ENCODE data around the gene PRSS8.
"Not testable (repeated sequence)": the region's sequence is repeated elsewhere in the genome, so short reads cannot be mapped to it uniquely, and the experiment has no call there.

The PRSS8 gene

DNA sequence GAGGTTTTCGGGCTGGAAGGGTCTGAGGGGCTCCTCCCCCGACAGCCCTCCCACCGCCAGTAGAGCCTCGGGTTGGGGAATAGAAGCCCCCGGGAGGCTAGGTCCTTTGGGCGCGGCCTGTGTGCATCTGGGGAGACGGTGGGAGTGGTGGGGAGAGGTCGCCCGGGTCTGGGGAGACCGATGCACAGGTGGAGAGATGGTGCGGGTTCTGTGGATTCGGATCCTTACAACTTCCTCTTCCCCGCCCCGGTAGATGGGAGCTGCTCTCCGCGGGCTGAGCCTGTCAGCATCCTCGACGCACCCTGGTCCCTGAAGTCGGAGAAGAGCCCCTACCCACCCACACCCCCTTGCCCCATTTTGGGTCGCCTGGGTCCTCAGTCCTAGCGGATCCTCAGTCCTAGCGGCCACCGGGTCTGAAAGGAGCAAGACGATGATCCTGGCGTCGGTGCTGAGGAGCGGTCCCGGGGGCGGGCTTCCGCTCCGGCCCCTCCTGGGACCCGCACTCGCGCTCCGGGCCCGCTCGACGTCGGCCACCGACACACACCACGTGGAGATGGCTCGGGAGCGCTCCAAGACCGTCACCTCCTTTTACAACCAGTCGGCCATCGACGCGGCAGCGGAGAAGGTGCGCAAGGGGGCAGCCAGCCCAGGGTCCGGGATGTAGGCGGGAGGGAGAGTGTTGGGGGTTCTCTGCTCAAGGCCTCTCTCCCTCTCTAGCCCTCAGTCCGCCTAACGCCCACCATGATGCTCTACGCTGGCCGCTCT lies 26.6 kb downstream of the PRSS8 start:
- in situ Hi-C loops (cut with MboI; ENCODE audit: low pct_unique_long_range_greater_than_20kb, low sequenced_read_pairs) = no loop called here
- no peak for DNase-seq

DNA sequence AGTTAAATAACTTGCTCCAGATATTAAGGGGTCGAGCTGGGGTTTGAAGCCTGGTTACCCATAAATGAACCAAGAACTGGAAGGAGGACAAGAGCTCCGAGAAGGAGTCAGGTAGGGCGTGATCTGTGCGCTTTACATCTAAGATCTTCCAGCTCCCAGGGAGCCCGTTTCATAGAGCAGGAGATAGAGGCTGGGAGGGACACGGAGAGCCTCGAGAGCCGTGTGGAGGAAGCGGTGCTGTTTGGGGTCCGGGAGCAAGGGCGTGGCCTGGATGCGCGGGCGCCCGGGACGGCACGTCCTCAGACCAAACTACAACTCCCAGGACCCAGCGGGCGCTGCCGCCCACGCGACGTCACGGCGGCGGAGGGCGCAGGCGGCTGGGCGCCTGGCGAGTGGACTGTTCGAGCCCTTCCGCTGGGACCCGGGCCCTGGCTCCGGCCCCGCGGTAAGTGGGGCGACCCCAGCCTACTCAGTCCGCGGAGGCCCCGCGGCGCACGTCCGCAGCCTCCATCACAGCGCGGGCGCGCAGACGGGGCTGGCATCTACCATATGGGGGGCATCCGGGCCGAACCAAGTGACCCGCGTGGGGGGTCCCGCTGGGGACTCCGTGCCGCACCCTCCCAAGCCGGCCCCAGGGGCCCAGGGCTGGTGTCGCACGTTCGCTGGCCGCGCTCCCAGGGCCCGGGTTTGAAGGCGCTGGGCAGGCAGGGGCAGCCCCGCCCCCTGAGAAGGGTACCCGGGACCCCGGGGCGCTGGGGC lies 27.3 kb downstream of the PRSS8 start, which contains the start of gene BCKDK:
TSS of gene BCKDK (plus strand) at position 352 of the 759 bp plus-strand sequence. CDS start 838 bp downstream, outside the sequence.
- DNase-seq = peak; percentile 84

DNA sequence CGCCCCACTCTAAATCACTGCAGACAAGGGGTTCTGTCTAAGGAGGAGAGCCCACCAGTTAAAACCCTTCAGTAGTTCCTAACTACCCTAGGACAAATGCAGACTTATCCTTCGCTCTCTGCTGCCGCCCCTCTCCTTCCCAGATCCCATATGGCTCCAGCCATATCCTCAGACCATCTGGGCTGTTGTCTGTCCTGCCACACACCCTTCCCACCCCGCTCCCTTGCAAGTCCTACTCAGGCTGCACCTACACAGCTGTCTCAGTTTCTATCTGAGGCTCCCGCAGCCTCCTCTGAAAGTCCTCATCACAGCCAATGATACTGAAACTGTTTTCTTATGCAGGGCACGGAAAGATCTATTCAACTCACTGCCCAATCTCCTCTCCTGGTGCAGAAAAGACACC lies 28.1 kb downstream of the PRSS8 start:
- no peak for DNase-seq
- in situ Hi-C loops (cut with MboI; ENCODE audit: low pct_unique_long_range_greater_than_20kb, low sequenced_read_pairs) = no loop called here

More for the DNA sequence above, 27.3 kb downstream of the PRSS8 start, which contains the start of gene BCKDK:
- in situ Hi-C loops (cut with MboI; ENCODE audit: low pct_unique_long_range_greater_than_20kb, low sequenced_read_pairs) = no loop called here

DNA sequence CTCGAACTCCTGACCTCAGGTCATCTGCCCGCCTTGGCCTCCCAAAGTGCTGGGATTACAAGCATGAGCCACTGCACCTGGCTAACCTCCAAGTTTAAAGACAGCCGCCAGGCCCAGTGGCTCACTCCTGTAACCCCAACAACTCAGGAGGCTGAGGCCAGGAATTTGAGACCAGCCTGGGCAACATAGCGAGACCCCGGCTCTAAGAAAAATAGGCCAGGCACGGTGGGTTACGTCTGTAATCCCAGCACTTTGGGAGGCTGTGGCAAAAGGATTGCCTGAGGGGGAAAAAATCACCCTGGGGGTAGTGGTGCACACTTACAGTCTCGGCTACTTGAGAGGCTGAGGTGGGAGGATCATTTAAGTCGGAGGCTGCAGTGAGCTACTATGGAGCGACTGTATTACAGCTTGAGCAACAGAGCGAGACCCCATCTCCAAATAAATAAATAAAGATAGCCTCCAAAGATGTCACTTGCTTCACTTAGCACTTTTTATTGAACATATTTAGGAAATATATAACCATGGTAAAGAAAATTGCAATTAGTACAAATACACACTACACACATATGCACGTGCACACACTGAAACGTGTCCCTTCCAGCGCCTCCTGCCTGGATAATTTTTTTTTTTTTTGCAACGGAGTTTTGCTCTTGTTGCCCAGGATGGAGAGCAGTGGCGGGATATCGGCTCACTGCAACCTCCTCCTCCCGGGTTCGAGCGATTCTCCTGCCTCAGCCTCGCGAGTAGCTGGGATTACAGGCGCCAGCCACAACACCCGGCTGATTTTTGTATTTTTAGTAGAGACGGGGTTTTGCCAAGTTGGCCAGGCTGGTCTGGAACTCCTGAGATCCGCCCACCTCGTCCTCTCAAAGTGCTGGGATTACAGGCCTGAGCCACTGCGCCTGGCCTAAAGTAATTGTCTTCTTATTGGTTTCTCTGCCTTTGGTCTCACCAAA lies 28.7 kb downstream of the PRSS8 start:
- no peak for DNase-seq
- in situ Hi-C loops (cut with MboI; ENCODE audit: low pct_unique_long_range_greater_than_20kb, low sequenced_read_pairs) = no loop called here

DNA sequence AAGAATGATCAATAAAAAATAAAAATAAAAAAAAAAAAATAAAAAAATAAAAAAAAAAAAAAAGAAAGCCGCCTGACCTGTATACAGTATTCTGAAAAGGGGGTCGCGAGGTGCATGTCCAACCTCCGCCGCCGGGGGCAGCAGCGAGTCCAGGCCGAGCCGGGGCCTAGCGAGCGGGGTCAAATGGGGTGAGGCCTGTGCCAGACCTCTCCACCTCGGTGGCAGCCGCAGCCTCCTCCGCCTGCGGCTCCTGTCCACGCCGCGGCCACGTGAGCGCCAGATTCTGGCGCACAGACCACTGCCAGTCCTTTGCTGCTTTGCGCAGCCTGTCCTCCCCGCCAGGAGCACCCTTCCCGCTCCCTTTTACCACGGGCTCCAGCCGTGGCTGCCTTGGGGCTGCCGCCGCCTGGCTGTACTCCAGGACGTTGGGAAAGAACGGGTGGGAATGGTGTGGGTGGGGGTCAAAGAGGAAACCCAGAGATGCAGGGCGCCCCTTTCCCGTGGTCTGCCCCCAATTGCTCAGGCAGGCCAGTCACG lies 29.8 kb downstream of the PRSS8 start:
- peak; percentile 89 for DNase-seq
- in situ Hi-C loops (cut with MboI; ENCODE audit: low pct_unique_long_range_greater_than_20kb, low sequenced_read_pairs) = no loop called here

DNA sequence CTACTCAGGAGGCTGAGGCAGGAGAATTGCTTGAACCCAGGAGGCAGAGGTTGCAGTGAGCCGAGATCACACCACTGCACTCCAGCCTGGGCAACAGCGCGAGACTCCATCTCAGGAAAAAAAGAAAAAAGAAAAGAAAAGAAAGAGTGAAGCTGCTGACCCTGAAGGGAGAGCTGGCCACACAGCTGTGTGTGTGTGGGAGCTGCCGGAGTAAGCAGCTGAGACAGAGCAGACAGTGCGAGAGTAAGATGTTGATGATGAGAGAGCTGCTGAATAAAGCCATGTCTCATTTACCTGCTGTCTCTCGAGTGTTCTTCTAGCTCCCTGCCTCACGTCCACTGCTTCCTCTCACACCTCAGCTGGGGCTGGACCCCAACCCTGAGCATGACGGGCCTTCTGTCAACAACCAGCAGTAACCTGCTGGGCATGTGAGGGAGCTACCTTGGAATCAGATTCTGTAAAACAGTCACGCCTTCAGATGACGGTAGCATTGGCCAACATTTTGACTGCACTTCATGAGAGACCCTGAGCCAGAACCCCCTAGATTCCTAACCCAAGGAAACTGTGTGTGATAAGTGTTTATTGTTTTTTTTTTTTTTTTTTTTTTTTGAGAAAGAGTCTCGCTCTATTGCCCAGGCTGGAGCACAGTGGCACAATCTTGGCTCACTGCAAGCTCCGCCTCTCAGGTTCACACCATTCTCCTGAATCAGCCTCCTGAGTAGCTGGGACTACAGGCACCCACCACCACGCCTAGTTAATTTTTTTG lies 34.5 kb downstream of the PRSS8 start:
- in situ Hi-C loops (cut with MboI; ENCODE audit: low pct_unique_long_range_greater_than_20kb, low sequenced_read_pairs); DNase-seq: not testable (repeated sequence)

DNA sequence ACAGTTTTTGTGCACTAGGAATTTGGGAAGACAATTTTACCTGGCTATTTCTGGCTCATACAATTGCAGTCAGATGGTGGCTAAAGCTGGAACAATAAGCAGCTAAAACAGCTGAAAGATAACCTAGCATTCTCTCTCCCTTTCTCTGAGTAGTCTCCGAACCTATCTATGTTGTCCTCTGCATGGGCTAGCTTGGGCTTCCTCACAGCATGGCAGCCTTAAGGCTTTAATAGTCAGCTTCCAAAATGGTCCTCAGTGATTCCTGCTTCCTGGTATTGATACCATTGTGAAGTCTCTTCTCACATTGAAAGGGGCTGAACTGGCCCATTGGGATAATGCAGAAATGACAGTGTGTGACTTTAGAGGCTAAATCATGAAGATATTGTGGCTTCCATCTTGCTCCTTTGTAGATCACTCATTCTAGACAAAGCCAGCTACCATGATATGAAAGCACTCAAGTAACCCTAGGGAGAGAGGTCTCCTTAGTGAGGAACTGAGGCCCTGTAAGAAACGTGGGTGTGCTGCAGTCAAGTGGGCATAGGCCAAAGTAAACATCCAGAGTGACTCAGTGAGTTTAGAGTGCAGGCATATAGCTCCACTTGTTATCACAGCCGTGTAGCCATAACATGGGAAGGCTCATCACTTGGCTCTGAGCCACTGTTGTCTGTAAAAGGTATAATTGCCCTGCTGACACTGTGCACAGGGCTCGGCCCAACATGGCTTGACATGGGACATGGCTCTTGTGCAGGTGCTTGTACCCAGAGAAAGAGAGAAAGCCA lies 35.5 kb downstream of the PRSS8 start:
- in situ Hi-C loops (cut with MboI; ENCODE audit: low pct_unique_long_range_greater_than_20kb, low sequenced_read_pairs) = no loop called here
- no peak for DNase-seq

DNA sequence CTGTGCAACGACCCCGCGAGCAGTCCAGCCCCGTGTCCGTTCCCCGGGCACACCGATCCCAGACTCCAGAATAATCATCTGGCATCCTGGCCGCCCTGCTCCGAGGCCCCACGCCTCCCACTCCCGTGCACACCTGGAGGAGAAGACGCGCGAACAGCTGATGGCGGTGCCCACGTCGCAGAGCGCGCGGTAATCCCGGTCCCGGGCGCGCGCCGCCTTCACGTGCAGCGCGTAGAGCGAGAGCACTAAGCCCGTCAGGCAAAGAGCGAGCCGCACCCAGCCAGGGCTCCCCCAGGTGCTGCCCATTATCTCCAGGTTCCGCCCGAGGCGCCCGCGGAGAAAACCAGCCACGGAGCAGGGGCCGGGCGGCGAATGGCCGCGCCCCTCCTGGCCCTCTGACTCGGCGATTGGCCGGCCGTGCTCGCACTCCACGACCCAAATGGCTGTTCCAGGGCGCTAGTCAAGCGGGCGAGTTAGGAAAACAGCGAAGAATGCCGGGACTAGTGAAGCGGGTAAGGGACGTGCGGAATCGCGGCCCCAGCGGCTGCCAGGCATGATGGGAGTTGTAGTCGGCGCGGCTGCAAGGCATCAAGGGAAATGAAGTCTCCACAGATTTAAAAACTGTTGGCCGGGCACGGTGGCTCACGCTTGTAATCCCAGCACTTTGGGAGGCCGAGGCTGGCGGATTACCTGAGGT lies 41.0 kb downstream of the PRSS8 start, which contains the start of gene VKORC1:
TSS of gene VKORC1 (minus strand) at position 374 of the 697 bp plus-strand sequence. CDS start at position 306, 68 bp downstream.
- in situ Hi-C loops (cut with MboI; ENCODE audit: low pct_unique_long_range_greater_than_20kb, low sequenced_read_pairs) = no loop called here
- DNase-seq = peak; percentile 98

DNA sequence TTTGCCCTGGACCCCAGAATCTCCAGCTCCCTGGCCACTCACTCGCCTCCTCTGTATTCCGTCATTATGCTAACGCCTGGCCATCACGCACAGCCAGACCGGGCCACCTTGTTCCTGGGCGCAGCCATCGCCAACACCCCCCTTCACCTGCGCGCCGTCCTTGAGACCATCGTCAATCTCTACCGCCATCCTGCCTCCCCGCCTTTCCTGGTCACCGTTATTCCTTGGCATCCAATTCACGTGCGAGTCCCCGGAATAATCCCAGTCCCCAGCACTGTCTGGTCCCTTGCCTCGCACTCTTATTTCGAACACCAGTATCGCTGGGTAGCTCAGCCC lies 41.5 kb downstream of the PRSS8 start:
- in situ Hi-C loops (cut with MboI; ENCODE audit: low pct_unique_long_range_greater_than_20kb, low sequenced_read_pairs) = no loop called here
- DNase-seq = no peak

DNA sequence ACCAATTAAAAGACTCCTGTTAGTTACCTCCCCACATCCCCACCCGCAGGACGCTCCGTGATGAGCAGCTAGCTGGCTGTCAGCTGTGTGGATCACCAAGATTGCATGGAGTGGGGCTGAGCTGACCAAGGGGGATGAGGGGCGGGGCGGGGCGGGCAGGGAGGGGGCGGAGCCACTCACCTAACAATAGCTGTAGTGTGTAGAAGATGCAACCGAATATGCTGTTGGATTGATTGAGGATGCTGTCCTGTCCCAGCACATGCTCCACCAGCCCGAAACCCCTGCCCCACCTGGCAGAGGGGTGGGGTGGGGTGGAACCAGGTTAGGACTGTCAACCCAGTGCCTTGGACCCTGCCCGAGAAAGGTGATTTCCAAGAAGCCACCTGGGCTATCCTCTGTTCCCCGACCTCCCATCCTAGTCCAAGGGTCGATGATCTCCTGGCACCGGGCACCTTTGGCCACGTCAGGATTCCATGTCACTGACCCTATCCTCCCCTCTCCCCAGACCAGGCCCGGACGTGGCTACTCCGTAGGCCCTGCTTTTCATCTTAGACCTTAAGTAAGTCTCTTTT lies 42.3 kb downstream of the PRSS8 start:
- in situ Hi-C loops (cut with MboI; ENCODE audit: low pct_unique_long_range_greater_than_20kb, low sequenced_read_pairs) = no loop called here
- DNase-seq = no peak

DNA sequence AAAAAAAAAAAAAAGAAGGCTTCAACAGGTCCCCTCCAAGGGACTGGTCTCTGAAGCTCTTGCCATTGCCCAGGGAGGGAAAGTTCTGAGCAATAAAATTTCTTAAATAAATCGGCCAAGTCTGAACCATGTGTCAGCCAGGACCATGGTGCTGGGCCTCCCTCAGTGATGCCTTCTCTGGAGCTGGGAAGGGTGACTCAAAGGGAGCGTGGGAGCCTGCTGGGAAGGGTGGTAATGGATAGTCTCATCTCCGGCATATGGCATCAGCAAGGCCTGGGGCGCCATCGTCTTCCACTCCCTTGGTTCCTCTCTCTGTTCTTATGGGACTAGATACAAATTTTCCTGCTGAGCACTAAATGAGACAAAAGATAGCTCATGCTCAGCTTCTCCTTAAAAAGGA lies 43.2 kb downstream of the PRSS8 start:
- in situ Hi-C loops (cut with MboI; ENCODE audit: low pct_unique_long_range_greater_than_20kb, low sequenced_read_pairs) = no loop called here
- no peak for DNase-seq

DNA sequence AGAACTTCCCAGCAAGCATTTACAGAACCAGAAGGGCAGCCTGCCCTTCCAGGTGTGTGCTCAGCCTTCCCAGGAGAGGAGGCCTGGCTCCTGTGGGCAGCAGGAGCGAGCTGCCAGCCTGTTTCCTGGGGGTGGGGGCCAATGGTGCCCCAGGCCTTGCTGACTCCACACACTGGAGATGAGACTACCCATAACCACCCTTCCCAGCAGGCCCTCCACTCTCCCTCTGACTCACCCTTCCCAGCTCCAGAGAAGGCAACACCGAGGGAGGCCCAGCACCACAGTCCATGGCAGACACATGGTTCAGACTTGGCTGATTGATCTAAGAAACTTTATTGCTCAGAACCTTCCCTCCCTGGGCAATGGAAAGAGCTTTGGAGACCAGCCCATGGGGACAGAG lies 45.0 kb downstream of the PRSS8 start:
- DNase-seq = no peak
- in situ Hi-C loops (cut with MboI; ENCODE audit: low pct_unique_long_range_greater_than_20kb, low sequenced_read_pairs) = no loop called here

DNA sequence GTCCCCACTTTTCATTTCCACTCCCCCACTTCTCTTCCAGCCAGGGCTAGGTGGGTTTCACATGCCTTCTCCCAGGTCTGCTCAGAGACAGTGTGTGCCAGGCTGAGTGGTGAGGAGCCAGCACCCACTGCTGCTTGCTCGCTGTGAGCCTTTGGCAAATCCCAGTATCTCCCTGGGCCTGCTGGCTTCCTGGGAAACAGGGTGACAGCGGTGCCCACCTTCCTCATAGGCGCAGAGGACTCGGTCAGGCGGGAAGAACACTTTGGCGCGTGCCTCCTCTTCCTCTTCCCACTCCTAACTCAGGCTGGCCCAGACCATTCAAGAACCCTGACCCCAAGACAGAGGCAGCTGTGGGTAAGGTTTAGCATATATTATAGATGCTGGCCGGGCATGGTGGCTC lies 46.3 kb downstream of the PRSS8 start:
- DNase-seq = no peak
- in situ Hi-C loops (cut with MboI; ENCODE audit: low pct_unique_long_range_greater_than_20kb, low sequenced_read_pairs) = no loop called here

DNA sequence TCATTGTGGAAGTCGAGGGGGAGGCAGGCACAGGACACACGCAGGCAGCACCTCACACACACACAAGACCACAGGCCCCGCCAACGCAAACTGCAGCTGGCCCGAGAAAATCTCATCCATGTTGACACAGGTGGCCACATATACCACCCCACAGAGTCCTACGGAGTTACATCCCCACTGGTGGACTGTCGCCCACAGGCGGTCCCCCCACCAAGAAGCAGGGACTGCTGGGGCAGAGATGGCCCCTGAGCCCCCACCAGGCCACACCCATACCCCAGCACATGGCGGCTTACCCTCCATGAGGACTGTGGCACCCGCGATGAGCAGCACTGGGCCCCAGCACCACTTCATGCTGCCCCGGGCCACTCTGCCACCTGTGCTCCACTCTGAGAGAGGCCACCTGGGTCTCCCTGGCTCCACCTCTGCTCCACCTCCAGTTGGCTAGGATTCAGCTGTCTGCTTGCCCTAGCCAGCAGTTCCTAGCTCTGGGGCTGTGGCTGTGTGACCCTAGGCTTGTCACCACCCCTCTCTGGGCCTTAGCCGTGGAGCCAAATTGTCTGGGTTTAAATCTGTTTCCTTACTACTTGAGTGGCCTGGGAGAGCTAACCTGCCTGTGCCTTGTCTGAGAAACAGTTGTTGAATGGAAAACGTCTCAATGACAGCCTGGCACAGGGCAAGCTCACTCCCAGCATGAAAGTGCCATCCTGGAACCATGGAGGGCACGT lies 46.9 kb downstream of the PRSS8 start, which contains the start of gene PRSS53:
TSS of gene PRSS53 (minus strand) at position 485 of the 725 bp plus-strand sequence. CDS start at position 351, 134 bp downstream.
- in situ Hi-C loops (cut with MboI; ENCODE audit: low pct_unique_long_range_greater_than_20kb, low sequenced_read_pairs) = no loop called here
- DNase-seq = no peak

DNA sequence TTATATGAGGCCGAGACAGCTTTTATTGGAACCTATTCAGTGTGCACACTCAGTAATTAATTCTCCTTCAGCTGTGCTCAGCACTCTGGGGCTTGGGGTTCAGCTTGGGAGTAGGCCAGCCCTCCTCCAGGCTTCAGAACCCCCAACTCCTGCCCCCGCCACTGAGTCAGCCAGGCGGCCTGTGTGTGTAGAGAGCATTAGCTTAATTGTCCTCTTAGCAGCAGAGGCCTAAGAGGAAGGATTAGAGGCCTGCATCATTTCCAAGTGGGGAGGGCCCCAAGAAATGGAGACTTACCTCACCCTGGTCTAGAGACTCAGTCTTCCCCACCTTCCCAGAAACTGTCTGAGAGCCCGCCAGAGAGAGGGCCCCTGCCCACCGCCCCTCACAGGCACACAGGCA lies 47.6 kb downstream of the PRSS8 start:
- in situ Hi-C loops (cut with MboI; ENCODE audit: low pct_unique_long_range_greater_than_20kb, low sequenced_read_pairs) = no loop called here
- no peak for DNase-seq

DNA sequence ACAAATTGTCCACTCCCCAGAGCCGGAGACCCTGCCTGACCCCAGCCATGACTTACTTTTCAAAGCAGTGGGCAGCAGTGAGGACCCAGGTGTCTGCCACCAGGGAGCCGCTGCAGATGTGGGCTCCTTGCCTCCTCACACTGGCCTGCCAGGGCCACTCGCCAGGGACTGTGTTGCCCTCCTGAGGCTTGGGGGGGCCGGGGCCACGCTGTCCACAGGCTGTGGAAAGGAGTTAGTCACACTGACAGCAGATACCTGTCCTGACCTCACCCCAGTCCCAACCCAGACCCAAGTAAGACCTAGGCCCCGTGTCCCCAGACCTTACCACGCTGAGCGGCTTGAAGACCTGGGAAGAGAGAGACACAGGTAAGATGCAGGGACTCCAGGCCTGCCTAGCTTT lies 48.0 kb downstream of the PRSS8 start:
- in situ Hi-C loops (cut with MboI; ENCODE audit: low pct_unique_long_range_greater_than_20kb, low sequenced_read_pairs) = no loop called here
- no peak for DNase-seq

All from KBM-7 (cell line).